Right lobe of liver (tissue), 4 donors: ENCODE results near the gene PAX2.

Experiments
- CTCF ChIP-seq, 4 donors: fragments of 200-600 bp in 3 of 4; fragments of 450-650 bp in 1 of 4; IDR thresholded peaks; one replicate each; pipeline versions ENCODE4 v1.5.1 to v1.8.0; 2016 to 2022; ENCODE audit warnings: antibody characterized with exemption in 4 of 4, mild to moderate bottlenecking in 2 of 4
- POLR2A ChIP-seq: fragments of 450-650 bp; IDR thresholded peaks from one replicate; pipeline ENCODE4 v1.6.1; 2017; ENCODE audit warnings: antibody characterized with exemption, mild to moderate bottlenecking
- donor health status: DM: no; HTN: no; CAD: no.
- donor health status: DM: no; HTN: no; CAD: no.
- donor health status: DM: no; HTN: yes; CAD: no.

DNA sequence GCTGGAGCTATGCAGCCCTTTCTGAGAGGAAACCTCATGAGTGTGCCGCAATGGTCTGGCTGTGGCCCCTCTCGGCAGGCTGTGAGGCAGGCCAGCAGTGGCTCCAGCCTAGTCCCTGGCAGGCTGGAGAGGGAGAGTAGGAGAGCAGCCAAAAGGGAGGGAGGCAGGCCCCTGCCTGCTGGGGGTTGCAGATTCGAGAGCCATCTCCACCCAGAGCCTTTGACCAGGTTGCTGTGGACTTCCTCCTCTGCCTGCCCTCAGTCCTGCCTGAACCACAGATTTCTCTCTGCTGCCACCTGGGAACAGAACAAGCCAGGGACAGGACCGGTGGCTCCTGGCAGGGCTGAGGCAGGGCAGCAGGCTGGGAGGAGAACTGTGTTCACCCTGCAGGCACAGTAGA, 13.9 kb downstream of the PAX2 start:
- no peak for TF ChIP-seq CTCF (IDR thresholded peaks at IDR 0.05)
- no peak for TF ChIP-seq POLR2A
